ENCODE data around the gene UBR2. TPM values are rescaled to one million over a fixed set of nuclear protein-coding genes. Genes with fewer than 3 reads are reported as not detected.

The UBR2 gene
- total RNA-seq, 1 donor from 2014 or later = 40.8 TPM

DNA sequence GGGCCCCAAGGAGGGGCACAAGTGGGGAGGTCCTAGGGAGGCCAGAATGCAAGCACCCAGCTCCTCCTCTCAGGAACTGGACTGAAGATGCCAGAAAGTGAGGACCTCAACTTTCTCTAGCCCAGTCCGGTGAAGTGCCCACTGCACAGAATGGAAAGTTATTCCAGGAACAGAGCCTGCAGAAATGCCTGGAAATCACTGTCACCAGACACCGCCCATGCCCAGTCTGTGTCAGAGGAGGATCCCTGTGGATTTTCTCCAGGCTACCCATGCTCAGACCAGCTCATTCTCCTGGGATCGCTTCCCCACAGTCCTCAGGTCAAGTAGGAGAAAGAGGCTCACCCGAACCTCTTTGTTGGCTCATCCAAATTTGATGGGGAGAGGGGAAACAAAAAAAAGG, 152.0 kb downstream of the UBR2 start:
- H3K4me1 Mint-ChIP-seq = peaks cover 3% of the 10 kb centered on the region
- POLR2A ChIA-PET = no interaction called here
- peaks cover 5% of the 10 kb centered on the region for H3K27me3 Mint-ChIP-seq
- H3K27ac Mint-ChIP-seq = no peak overlapping the region
- CTCF ChIA-PET = interaction anchor here (1.2 kb wide), 1 partner anchor 10 kb away, joined by 3 read pairs; no protein-coding TSS in a partner anchor
- H3K4me3 Mint-ChIP-seq = no peak overlapping the region
- ATAC-seq (ENCODE audit: low read depth) (no peak), DNase-seq (no peak)
- H3K9me3 Mint-ChIP-seq = no peaks in the 10 kb centered on the region
- TF ChIP-seq, protein P1, sequence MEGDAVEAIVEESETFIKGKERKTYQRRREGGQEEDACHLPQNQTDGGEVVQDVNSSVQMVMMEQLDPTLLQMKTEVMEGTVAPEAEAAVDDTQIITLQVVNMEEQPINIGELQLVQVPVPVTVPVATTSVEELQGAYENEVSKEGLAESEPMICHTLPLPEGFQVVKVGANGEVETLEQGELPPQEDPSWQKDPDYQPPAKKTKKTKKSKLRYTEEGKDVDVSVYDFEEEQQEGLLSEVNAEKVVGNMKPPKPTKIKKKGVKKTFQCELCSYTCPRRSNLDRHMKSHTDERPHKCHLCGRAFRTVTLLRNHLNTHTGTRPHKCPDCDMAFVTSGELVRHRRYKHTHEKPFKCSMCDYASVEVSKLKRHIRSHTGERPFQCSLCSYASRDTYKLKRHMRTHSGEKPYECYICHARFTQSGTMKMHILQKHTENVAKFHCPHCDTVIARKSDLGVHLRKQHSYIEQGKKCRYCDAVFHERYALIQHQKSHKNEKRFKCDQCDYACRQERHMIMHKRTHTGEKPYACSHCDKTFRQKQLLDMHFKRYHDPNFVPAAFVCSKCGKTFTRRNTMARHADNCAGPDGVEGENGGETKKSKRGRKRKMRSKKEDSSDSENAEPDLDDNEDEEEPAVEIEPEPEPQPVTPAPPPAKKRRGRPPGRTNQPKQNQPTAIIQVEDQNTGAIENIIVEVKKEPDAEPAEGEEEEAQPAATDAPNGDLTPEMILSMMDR (IDR thresholded peaks at IDR 0.05) = no peak
- no peaks in the 10 kb centered on the region for H3K36me3 Mint-ChIP-seq (ENCODE audit: low read depth)
- intact Hi-C loops (cut with micrococcal nuclease) = no loop called here

DNA sequence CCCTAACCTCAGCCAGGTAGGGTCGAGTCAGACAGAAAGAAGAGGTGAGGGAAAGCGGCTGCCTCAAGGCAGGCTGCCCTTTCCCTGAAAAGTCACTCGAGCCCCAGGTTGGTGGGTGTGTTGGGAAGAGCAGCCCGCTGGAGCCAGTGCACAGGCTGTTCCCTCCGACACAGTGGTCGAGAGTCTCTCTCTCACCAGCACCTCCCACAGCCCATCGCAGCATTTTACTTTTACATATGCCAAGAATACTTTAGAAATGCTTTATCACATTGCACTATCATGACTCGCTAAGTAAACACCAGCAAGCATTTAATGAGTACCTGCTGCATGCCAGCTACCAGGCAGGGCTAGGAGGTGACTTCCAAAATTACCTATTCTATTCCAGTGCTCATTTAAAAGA, 156.9 kb downstream of the UBR2 start:
- no peak for ATAC-seq (ENCODE audit: low read depth)
- no peaks in the 10 kb centered on the region for H3K36me3 Mint-ChIP-seq (ENCODE audit: low read depth)
- H3K27ac Mint-ChIP-seq = no peak overlapping the region
- ChIA-PET CTCF (no interaction called here), POLR2A (no interaction called here)
- TF ChIP-seq, protein P1 (IDR thresholded peaks at IDR 0.05) = no peak
- peaks cover 4% of the 10 kb centered on the region for H3K4me1 Mint-ChIP-seq
- no peak overlapping the region for H3K4me3 Mint-ChIP-seq
- H3K27me3 Mint-ChIP-seq = peaks cover 8% of the 10 kb centered on the region
- intact Hi-C loops (cut with micrococcal nuclease) = no loop called here
- no peaks in the 10 kb centered on the region for H3K9me3 Mint-ChIP-seq
- no peak for DNase-seq

DNA sequence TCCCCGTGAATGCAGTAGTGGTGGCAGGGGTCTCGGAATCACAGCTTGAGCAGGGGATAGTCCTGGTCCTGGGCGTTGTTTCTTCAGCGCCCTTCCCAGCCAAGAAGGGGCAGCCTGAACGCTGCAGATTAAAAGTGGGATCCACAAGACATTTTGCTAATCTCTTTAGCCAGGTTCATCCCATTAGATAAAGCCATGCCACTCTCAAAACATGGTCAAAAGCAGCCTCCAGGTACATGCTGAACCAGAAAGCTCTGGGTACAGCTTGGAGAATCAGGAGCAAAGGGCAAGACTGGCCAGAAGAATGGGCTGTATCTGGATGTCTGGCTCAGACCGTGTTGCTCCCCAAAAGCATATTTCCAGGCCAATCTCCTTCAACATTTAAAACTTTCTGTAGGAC, 158.7 kb downstream of the UBR2 start, which contains the start of gene PRPH2:
Gene PRPH2 (minus strand): TSS at position 101 of the 400 bp plus-strand sequence. CDS start 263 bp downstream, outside the sequence.
- ATAC-seq (ENCODE audit: low read depth) (no peak), DNase-seq (no peak)
- Mint-ChIP-seq H3K36me3 (ENCODE audit: low read depth) (peaks cover 2% of the 10 kb centered on the region), H3K4me3 (no peak within 1 kb of the TSS), H3K27me3 (peaks cover 8% of the 10 kb centered on the region), H3K4me1 (peaks cover 21% of the 10 kb centered on the region), H3K27ac (no peak within 1 kb of the TSS), H3K9me3 (no peaks in the 10 kb centered on the region)
- intact Hi-C loops (cut with micrococcal nuclease) = no loop called here
- POLR2A ChIA-PET = no interaction called here
- CTCF ChIA-PET = no interaction called here
- TF ChIP-seq, protein P1 (IDR thresholded peaks at IDR 0.05) = no peak

DNA sequence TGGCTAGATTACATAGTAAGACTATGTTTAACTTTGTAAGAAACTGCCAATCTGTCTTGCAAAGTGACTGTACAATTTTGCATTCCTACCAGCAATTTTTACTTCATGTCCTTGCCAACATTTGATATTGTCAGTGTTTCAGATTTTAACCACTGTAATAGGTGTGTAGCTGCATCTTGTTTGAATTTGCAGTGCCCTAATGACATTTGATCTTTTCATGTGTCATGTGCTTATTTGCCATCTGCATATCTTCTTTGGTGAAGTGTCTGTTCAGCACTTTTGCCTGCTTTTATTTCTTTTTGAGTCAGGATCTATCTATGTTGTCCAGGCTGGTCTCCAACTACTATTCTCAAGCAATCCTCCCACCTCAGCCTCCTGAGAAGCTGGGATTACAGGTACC, 161.0 kb downstream of the UBR2 start:
- Mint-ChIP-seq H3K4me1 (peaks cover 19% of the 10 kb centered on the region), H3K27ac (no peak overlapping the region), H3K36me3 (ENCODE audit: low read depth) (peaks cover 2% of the 10 kb centered on the region), H3K4me3 (no peak overlapping the region), H3K27me3 (peaks cover 8% of the 10 kb centered on the region), H3K9me3 (no peaks in the 10 kb centered on the region)
- DNase-seq (no peak), ATAC-seq (ENCODE audit: low read depth) (no peak)
- POLR2A ChIA-PET = interaction anchor here (4.3 to 5.6 kb wide), 2 partner anchors 21 to 59 kb away, joined by 104 to 109 read pairs; partner anchors contain the start of genes BICRAL and TBCC
- TF ChIP-seq, protein P1 (IDR thresholded peaks at IDR 0.05) = no peak
- CTCF ChIA-PET = interaction anchor here (0.6 to 4.8 kb wide), 2 partner anchors 61 to 101 kb away, joined by 3 to 68 read pairs; no protein-coding TSS in a partner anchor
- intact Hi-C loops (cut with micrococcal nuclease) = loop anchor here (5.0 kb wide), 2 partner anchors 33 to 287 kb away; partner anchors contain the start of genes KLHDC3 and MEA1

DNA sequence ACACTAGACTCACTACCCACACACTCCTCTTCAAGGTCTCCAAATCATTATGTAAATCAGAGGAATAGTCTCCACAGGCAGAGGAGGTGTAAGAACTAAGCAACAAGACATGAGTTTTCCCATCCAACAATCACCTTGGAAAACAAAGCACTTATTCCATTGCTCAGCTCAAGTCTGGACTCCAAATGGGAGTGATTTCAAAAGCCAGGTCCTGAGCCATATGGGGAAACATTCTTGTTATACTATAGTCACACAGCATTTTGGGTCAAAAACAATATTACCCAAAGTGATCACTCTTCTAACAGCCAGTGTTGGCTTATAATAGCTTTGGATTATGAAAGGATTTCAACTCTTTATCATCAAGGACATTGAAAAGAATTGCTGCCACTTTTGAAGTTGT, 162.2 kb downstream of the UBR2 start:
- Mint-ChIP-seq H3K27ac (peak overlapping the region; percentile 96), H3K4me3 (peak overlapping the region; percentile 89), H3K36me3 (ENCODE audit: low read depth) (peaks cover 2% of the 10 kb centered on the region), H3K4me1 (peaks cover 19% of the 10 kb centered on the region), H3K27me3 (peaks cover 3% of the 10 kb centered on the region), H3K9me3 (no peaks in the 10 kb centered on the region)
- TF ChIP-seq, protein P1 (IDR thresholded peaks at IDR 0.05) = no peak
- DNase-seq (no peak), ATAC-seq (ENCODE audit: low read depth) (no peak)
- POLR2A ChIA-PET = interaction anchor here (0.6 to 5.6 kb wide), 13 partner anchors 20 to 328 kb away, joined by 3 to 109 read pairs (median 7); partner anchors contain the start of genes BICRAL, CNPY3, CUL7 and RPL7L1
- CTCF ChIA-PET = interaction anchor here (0.5 to 4.8 kb wide), 16 partner anchors 10 to 174 kb away, joined by 3 to 68 read pairs (median 3); partner anchors contain the start of gene TBCC
- intact Hi-C loops (cut with micrococcal nuclease) = loop anchor here (1.0 to 5.0 kb wide), 8 partner anchors 20 to 286 kb away; partner anchors contain the start of genes BICRAL, KLHDC3, MEA1 and RPL7L1

Measured in activated B cell treated with CpG ODN at 0.5 μM for 24 hours (primary cell).